Fibroblast of mammary gland (primary cell): ENCODE data around the gene KRT74.

Experiments
- DNase-seq: peaks from one replicate; pipeline ENCODE4 v3.0.0-alpha.2; 2010; ENCODE audit warnings: low read depth
- H3K4me3 ChIP-seq: 2 replicates; pipeline ENCODE4 v1.5.1; 2011; ENCODE audit warnings: low read depth, mild to moderate bottlenecking, low read length, moderate library complexity; ENCODE audit not compliant: control insufficient read depth
- TF ChIP-seq, protein P1 (sequence below): conservative IDR thresholded peaks from 2 replicates; pipeline ENCODE4 v1.5.1; 2011; ENCODE audit warnings: low read depth, low read length, inconsistent platforms; ENCODE audit not compliant: control insufficient read depth, insufficient read depth

KRT74 gene

DNA sequence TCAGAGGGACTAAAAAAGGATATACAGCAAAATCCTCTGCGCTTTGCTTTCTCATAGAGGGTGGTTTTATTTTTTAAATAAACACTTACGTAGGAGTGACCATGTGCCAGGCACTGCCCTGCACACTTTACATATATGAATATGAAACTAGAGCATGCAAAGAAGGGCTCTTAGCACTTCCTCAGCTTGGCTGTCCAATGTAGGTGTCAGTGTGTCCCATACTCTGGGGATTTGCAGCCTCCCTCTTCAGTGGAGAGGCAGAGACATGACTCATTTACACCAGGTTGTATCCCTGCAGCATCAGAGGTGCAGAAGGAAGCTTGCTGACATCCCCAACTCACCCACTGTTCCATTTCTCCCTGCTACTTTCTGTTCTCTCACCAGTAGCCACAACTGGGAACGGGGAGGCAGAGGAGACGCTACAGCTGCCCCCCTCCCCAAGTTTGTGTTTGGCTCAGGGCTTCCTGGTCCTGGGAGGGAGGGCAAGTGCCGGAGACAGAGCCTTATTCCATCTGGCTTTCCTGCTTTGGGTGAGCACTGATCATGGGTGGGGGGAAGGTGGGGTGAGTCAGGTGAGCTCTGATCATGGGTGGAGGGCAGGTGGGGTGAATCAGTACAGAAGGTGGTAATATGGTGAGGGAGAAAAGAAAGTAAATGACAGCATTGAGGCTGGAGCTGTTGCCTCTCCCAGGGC lies 48.6 kb downstream of the KRT74 start:
- no peak for DNase-seq
- H3K4me3 ChIP-seq, result no peak overlapping the region
- TF ChIP-seq, protein P1, sequence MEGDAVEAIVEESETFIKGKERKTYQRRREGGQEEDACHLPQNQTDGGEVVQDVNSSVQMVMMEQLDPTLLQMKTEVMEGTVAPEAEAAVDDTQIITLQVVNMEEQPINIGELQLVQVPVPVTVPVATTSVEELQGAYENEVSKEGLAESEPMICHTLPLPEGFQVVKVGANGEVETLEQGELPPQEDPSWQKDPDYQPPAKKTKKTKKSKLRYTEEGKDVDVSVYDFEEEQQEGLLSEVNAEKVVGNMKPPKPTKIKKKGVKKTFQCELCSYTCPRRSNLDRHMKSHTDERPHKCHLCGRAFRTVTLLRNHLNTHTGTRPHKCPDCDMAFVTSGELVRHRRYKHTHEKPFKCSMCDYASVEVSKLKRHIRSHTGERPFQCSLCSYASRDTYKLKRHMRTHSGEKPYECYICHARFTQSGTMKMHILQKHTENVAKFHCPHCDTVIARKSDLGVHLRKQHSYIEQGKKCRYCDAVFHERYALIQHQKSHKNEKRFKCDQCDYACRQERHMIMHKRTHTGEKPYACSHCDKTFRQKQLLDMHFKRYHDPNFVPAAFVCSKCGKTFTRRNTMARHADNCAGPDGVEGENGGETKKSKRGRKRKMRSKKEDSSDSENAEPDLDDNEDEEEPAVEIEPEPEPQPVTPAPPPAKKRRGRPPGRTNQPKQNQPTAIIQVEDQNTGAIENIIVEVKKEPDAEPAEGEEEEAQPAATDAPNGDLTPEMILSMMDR, result no peak

DNA sequence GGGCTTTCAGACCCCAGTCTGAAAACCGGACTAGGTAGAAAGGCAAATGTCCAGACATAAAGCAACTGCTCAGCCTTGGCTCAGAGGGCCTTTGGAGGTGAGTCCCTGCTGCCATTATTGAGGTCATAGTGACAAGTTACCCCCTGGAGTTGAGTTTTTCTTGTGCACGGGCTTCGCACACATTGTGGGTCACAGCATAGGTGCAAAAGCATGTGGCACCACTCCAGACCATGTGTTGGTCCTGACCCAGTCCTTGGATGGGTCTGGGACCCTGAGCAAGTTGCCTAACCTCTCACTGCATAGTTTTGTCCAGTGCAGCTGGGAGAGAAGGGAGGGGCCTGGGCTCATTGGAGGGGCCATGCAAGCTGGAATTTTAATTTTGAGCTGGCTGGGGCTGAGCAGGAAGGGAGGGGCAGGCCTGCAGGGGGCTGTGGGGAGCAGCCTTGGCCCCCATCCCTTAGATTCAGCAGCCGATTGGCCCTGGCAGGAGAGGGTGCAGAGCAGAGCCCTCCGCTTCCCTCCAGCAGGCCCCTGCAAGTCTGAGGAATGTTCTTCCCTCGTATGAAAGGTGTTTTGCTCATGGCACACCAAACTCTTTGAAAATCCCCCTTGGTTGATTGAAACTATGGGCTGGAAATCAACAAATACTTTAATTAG lies 49.3 kb downstream of the KRT74 start:
- DNase-seq, result no peak
- TF ChIP-seq, protein P1, result no peak
- no peak overlapping the region for H3K4me3 ChIP-seq

DNA sequence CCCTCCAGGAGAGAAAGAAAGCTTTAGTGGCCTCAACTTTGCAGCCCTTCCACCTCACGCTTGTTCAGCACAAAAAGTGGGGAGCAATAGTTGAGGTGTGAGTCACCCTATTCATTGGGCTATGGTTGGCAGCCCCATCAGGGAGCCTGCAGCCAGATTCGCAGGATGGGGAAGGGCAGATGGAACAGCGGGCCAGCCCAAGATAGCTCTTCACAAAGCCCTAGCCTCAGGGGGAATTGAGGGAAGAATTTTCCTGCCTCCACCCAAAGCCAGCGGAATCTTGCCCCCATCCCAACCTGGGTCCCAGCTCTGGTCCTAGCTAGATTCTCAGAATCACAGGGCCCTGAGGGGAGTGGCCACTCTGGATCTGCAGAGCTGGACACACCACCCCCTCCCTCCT lies 49.8 kb downstream of the KRT74 start:
- H3K4me3 ChIP-seq, result no peak overlapping the region
- no peak for DNase-seq
- TF ChIP-seq, protein P1, result no peak

DNA sequence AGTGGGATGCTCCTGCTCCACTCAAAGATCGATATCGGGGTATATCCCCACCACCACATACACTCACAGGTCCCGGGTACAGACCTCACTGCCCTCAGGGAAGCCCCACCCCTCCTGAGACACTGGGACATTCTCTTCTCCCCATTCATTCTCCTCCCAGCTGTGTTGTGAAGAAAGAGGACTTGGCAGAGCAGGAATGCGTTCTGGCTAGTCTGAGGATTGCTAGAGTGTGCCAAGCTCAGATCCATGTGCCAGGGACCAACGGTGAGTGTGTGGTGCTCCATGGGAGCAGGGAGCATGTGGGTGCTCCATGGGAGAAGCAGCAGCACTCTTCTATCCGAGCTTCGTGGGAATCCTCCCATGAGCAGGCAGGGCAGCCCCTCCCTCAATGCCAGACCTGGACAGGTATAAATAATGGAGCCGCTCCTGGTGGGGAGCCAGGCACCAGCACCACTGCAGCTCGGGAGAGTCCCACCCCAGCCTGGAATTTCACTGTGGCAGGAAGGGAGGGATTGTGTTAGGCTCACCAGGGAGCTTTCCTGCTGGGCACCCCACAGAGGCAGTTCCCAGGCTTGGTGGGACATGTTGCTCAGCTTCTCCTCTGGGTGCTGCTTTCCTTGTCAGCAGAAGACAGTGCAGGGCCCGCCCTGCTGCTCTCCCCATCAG lies 51.2 kb downstream of the KRT74 start:
- no peak for DNase-seq
- H3K4me3 ChIP-seq, result no peak overlapping the region
- TF ChIP-seq, protein P1, result no peak

DNA sequence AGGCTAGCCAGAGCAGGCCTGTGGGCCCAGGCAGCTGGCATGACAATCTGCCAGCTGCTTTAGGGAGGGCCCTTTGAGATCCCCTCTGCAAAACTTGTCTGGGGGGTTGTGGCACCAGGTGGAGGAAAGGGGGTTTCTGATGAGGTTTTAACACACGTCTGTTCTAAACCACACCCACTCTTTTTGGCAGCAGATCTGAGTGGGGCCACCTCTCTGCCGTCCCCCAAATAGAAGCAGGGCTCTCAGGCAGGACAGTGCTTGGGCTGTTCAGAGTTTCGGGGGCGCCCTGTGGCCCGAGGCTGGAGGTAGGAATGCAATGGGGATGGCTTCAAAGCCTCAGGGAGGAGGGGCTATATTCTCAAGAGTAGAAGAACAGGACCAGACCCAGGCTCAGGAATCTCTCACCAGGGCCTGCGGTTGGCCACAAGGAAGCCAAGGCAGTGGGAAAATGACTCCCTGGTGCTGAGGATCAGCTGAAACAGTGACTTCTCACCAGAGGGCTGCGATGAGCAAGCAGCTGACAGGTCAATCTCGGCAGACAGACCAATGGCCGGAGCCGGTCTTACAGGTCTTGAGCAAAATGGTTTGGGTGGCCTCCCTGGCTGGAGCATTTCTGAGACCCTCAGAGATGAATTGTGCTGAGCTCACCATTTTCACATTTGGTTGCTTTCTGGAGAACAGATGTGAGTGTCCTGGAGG lies 51.9 kb downstream of the KRT74 start:
- DNase-seq, result peak; percentile 23
- H3K4me3 ChIP-seq, result no peak overlapping the region
- TF ChIP-seq, protein P1, result no peak

DNA sequence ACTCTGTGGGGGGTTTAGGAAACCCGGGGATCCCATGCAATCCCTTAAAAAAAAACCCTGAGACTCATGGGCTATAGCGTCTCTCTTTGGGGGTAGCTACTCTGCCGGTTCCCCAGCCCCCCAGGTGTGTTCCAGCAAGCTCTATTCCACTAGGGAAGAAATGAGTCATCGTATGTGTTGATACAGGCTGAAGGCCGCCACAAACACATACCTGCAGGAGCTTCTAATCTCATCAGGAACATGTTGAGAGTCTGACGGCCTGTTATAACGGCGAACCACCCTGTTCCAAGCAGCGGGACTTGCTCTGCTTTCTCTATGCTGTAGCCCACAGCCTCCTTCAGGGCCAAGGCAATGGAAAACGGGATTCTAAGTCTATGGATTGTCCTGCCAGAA lies 52.5 kb downstream of the KRT74 start:
- no peak overlapping the region for H3K4me3 ChIP-seq
- no peak for DNase-seq
- TF ChIP-seq, protein P1, result no peak
